Mucosa of gallbladder (tissue), 1 donor: ENCODE data around the gene UCK1. TPM values are rescaled to one million over a fixed set of nuclear protein-coding genes. Genes with fewer than 3 reads are reported as not detected.

Experiments
- DNase-seq: peaks from one replicate; pipeline ENCODE4 v3.0.0-alpha.2; 2020; ENCODE audit warnings: low spot score
- total RNA-seq: library from RNA; stranded (reverse); gene quantifications from one replicate; pipeline ENCODE4 v1.2.1, GENCODE V29; 2021
- donor health status: DM: no; HTN: no; CAD: no.

The UCK1 gene
- total RNA-seq, 1 donor from 2014 or later: 38.3 TPM

DNA sequence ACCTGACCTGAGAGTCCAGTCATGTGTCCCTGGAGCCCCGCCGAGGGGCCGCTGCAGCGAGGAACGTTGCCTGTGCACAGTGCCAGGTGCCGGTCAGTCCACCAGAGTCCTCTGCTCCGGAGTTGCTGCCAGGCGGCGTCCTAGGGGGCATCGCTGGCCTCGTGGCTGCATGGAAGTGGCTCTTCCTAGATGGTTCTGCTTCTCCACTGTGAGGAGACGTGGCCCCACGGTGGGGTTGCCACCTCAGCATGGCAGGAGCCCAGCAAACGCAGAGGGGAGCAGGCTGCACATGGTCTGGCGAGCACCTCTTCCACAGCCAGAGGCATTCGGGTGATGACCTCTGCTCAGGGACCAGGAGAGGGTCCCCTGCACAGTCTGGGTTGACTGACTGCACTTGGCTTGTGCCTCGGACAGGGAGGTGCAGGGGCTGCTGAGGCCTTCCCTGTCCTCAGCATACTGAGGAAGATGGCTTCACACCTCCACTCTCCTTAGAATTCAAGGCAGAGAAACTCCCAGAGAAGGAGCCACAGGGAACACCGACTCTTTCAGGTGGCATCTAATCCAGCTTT, 54.2 kb downstream of the UCK1 start:
- no peak for DNase-seq

GRCh38 chr9:131475956-131476776, 54.9 kb downstream of the UCK1 start:
- no peak for DNase-seq

DNA sequence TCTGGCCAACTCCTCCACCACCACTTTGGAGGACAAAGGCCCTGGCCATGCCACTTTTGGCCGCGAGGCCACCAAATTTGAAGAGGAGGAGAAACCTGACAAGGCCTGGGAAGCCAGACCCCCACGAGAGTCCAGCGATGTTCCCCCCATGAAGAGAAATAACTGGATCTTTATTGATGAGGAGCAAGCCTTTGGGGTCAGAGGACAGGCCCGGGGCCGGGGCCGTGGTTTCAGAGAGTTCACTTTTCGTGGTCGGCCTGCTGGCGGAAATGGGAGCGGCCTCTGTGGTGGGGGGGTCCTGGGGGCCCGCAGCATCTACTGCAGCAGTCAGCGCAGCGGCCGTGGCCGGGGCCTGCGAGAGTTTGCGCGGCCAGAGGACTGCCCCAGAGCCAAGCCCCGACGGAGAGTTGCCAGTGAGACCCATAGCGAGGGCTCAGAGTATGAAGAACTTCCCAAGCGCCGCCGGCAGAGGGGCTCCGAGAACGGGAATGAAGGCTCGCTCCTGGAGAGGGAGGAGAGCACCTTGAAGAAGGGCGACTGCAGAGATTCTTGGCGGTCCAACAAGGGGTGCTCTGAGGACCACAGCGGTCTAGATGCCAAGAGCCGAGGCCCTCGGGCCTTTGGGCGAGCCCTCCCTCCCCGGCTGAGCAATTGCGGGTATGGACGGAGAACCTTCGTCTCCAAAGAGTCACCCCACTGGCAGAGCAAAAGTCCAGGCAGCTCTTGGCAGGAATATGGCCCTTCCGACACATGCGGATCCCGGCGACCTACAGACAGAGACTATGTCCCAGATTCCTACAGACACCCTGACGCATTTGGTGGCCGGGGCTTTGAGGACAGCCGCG, 55.7 kb downstream of the UCK1 start:
- no peak for DNase-seq

DNA sequence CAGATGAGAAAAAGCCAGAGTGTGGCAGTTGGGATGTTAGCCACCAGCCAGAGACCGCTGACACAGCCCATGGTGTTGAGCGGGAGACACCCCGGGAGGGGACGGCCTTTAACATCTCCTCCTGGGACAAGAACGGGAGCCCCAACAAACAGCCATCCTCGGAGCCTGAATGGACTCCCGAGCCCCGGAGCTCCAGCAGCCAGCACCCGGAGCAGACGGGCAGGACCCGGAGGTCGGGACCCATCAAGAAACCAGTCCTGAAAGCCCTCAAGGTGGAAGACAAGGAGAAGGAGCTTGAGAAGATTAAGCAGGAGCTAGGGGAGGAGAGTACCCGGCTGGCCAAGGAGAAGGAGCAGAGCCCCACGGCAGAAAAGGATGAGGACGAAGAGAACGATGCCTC, 56.4 kb downstream of the UCK1 start:
- DNase-seq: no peak

GRCh38 chr9:131473891-131474290, 57.2 kb downstream of the UCK1 start:
- DNase-seq: no peak

Other genes starting within 250 kb of the UCK1 start
- 7.2 TPM for gene PLPP7, start 241.5 kb downstream of the UCK1 start, total RNA-seq
- 261 TPM for gene PRRC2B, start 137.2 kb downstream of the UCK1 start, total RNA-seq
- gene POMT1, start 28.3 kb downstream of the UCK1 start, total RNA-seq: 43.9 TPM
- gene PRRT1B, start 14.3 kb upstream of the UCK1 start, total RNA-seq: 11.1 TPM
- gene RAPGEF1, start 208.8 kb upstream of the UCK1 start, total RNA-seq: 75.9 TPM